Endothelial cell of umbilical vein (primary cell): ENCODE results near the gene MMRN2. TPM values are rescaled to one million over a fixed set of nuclear protein-coding genes. Genes with fewer than 3 reads are reported as not detected.

Experiments used
- BruUV-seq: library from RNA; stranded (reverse); fragments of 400-500 nt; replicated peaks from 2 replicates; lab custom pipeline; 2021; lab: Mats Ljungman, UMichigan
- CTCF ChIA-PET: fragments of 300-600, 350-600 bp; sonication (Branson Sonifier 250); formaldehyde crosslinking; loops from one replicate; lab custom pipeline; 2021; ENCODE audit warnings: antibody characterized with exemption, inconsistent platforms; lab: Charles Lee
- POLR2A ChIA-PET: fragments of 300-600, 350-600 bp; sonication (Branson Sonifier 250); formaldehyde crosslinking; loops from one replicate; lab custom pipeline; 2021; ENCODE audit warnings: antibody characterized with exemption, inconsistent platforms; lab: Charles Lee
- DNase-seq: peaks from one replicate; pipeline ENCODE4 v3.0.0-alpha.2; 2011; ENCODE audit warnings: low read depth, low spot score
- FAIRE-seq: peaks from 2 replicates; lab custom pipeline; 2011; peaks lifted over from hg19 to GRCh38; lab: Jason Lieb, UNC
- H2AFZ ChIP-seq: 2 replicates; pipeline ENCODE4 v1.6.0; 2012; ENCODE audit warnings: low read depth, low read length, control low read depth, inconsistent platforms
- H3K27ac ChIP-seq: 2 replicates; pipeline ENCODE4 v1.5.1; 2011; ENCODE audit warnings: low read depth, mild to moderate bottlenecking, control low read depth, low read length, moderate library complexity; ENCODE audit not compliant: insufficient read depth
- H3K27me3 ChIP-seq, 2 experiments: 2 replicates each; pipeline versions ENCODE4 v1.6.0 to v1.6.1; 2011; ENCODE audit warnings: low read length in 2 of 2, mixed read lengths in 1 of 2; ENCODE audit not compliant: control insufficient read depth in 2 of 2, insufficient read depth in 2 of 2
- H3K36me3 ChIP-seq, 2 experiments: 2 replicates in 1 of 2; 3 replicates in 1 of 2; pipeline ENCODE4 v1.5.1; 2011; ENCODE audit warnings: low read length in 2 of 2, mild to moderate bottlenecking in 1 of 2, moderate library complexity in 1 of 2; ENCODE audit not compliant: control insufficient read depth in 2 of 2, insufficient read depth in 2 of 2; ENCODE audit errors: extremely low read depth in 1 of 2
- H3K4me1 ChIP-seq: 3 replicates; pipeline ENCODE4 v1.5.1; 2011; ENCODE audit warnings: mild to moderate bottlenecking, low read length; ENCODE audit not compliant: control insufficient read depth, insufficient read depth; ENCODE audit errors: extremely low read depth
- H3K4me2 ChIP-seq: 2 replicates; pipeline ENCODE4 v1.6.1; 2011; ENCODE audit warnings: low read length, control low read depth, mixed read lengths; ENCODE audit not compliant: insufficient read depth
- H3K4me3 ChIP-seq, 3 experiments: fragments of 200-600 bp in 1 of 3; sonication (generic), shearing (Covaris generic) in 1 of 3; replicated peaks in 1 of 3; 2 replicates each; pipeline ENCODE4 v1.5.1; 2011 to 2016; ENCODE audit warnings: control low read depth in 3 of 3, low read length in 3 of 3, mild to moderate bottlenecking in 2 of 3, inconsistent platforms in 1 of 3, low read depth in 1 of 3, moderate library complexity in 1 of 3; ENCODE audit not compliant: insufficient read depth in 1 of 3
- H3K79me2 ChIP-seq: 2 replicates; pipeline ENCODE4 v1.6.0; 2012; ENCODE audit warnings: low read length, inconsistent platforms; ENCODE audit not compliant: control insufficient read depth, insufficient read depth
- H3K9ac ChIP-seq: replicated peaks from 2 replicates; pipeline ENCODE3; 2011; ENCODE audit warnings: low read length, control low read depth; ENCODE audit not compliant: insufficient read depth; ENCODE audit errors: extremely low read depth
- H3K9me1 ChIP-seq: replicated peaks from 3 replicates; pipeline ENCODE4 v1.6.0; 2011; ENCODE audit warnings: mild to moderate bottlenecking, low read length; ENCODE audit not compliant: control insufficient read depth, insufficient read depth; ENCODE audit errors: extremely low read depth
- H3K9me3 ChIP-seq: replicated peaks from 2 replicates; pipeline ENCODE4 v1.5.1; 2012; ENCODE audit warnings: low read length, inconsistent platforms; ENCODE audit not compliant: control insufficient read depth, insufficient read depth
- H4K20me1 ChIP-seq: replicated peaks from 2 replicates; pipeline ENCODE3; 2011; ENCODE audit warnings: mild to moderate bottlenecking, low read length; ENCODE audit not compliant: control insufficient read depth, insufficient read depth; ENCODE audit errors: extremely low read depth
- EZH2 ChIP-seq: IDR thresholded peaks from 2 replicates; pipeline ENCODE4 v1.6.1; 2012; ENCODE audit warnings: borderline replicate concordance, low read depth, mild to moderate bottlenecking, moderate library complexity, low read length, inconsistent platforms; ENCODE audit not compliant: severe bottlenecking
- FOS ChIP-seq: IDR thresholded peaks from 2 replicates; pipeline ENCODE4 v1.6.1; 2011; ENCODE audit warnings: mild to moderate bottlenecking, low read length, moderate library complexity, borderline replicate concordance; ENCODE audit not compliant: insufficient read depth
- GATA2 ChIP-seq: IDR thresholded peaks from 2 replicates; pipeline ENCODE4 v1.7.0; 2011; ENCODE audit warnings: low read depth, mild to moderate bottlenecking, moderate library complexity, mixed read lengths, low read length; ENCODE audit not compliant: insufficient read length, insufficient read depth
- JUN ChIP-seq: IDR thresholded peaks from 2 replicates; pipeline ENCODE4 v1.6.1; 2011; ENCODE audit warnings: borderline replicate concordance, low read depth; ENCODE audit not compliant: insufficient read length, insufficient read depth
- MYC ChIP-seq: IDR thresholded peaks from one replicate; pipeline ENCODE4 v1.6.1; 2011; ENCODE audit warnings: mild to moderate bottlenecking, low read depth, low read length
- POLR2A ChIP-seq: IDR thresholded peaks from 2 replicates; pipeline ENCODE4 v1.6.1; 2012; ENCODE audit warnings: low read depth, mild to moderate bottlenecking, control low read depth, low read length
- POLR2AphosphoS5 ChIP-seq: IDR thresholded peaks from 2 replicates; pipeline ENCODE4 v1.6.1; 2012; ENCODE audit warnings: low read depth, mild to moderate bottlenecking, control low read depth, low read length, moderate library complexity; ENCODE audit not compliant: insufficient read depth
- dilution Hi-C: fragments of 300-500 bp; cut with MboI; formaldehyde crosslinking; loops from one replicate; pipeline ENCODE4 v1.15.0; 2019; ENCODE audit warnings: low sequenced_read_pairs; ENCODE audit not compliant: extremely low pct_ligation_motif_present
- intact Hi-C: fragments of 100-400 bp; cut with micrococcal nuclease; formaldehyde crosslinking; loops from one replicate; pipeline ENCODE4 v1.10.0; 2022
- polyA plus RNA-seq, 4 experiments: library from polyadenylated mRNA; depleted of rRNA in 3 of 4; stranded (reverse) in 3 of 4; unstranded in 1 of 4; fragments of >200 nt; gene quantifications; 2 replicates each; pipeline versions ENCODE4 v1.2.1 to v1.2.3, GENCODE V29; 2011 to 2012; ENCODE audit warnings: missing spikeins in 1 of 4
- total RNA-seq: library from RNA; stranded (reverse); gene quantifications from 2 replicates; pipeline ENCODE4 v1.2.3, GENCODE V29; 2021
- TF ChIP-seq, protein P1 (sequence below), 2 donors: IDR thresholded peaks; 1 replicate in 1 of 2; 2 replicates in 1 of 2; pipeline ENCODE4 v1.5.1; 2011; ENCODE audit warnings: low read length in 2 of 2, mild to moderate bottlenecking in 2 of 2, moderate library complexity in 2 of 2, control low read depth in 1 of 2, inconsistent platforms in 1 of 2, low read depth in 1 of 2; ENCODE audit not compliant: insufficient read depth in 1 of 2; ENCODE audit errors: extremely low read depth in 1 of 2
- TF ChIP-seq, protein P2 (sequence below): IDR thresholded peaks from 2 replicates; pipeline ENCODE4 v1.6.1; 2011; ENCODE audit not compliant: insufficient read depth, insufficient read length

Gene MMRN2
- total and polyA plus RNA-seq, 2 donors (not counting 3 experiments of a cell fraction or from before 2014, with no cell fraction given), result 154 to 169 TPM

DNA sequence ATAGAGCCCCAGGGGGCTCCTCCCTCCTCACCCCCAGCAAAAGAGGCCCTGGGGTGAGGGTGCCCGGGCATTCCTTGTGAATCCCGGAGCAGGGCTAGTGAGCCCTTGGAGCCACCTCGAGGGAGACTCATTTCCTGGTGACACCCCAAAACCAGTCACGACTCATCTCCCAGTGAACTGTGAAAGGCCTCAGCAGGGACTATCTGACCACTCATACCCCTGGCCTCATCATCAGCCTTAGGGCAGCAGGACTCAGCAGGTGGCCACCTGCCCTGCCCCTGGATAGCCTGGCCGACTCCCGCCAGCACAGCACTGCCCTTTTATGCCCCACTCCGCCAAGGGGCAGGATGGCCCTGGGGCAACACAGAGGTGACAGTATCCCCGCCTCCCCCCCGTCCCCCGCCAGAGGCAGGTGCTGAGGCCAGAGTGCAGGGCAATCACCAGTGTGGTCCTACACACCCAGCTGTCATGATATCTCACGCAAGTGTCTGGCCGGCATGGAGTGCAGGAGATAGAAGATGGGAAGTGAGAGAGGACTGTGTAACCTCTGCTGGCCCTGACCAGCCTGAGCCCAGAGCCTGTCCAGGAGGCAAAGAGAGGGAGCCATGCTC, 4.2 kb upstream of the MMRN2 start:
- intact Hi-C loops (no loop called here), dilution Hi-C loops (no loop called here)
- Histone ChIP-seq H3K79me2 (peaks cover 15% of the 10 kb centered on the region), H3K36me3 (no peaks in the 10 kb centered on the region), H3K9me3 (no peaks in the 10 kb centered on the region), H3K27me3 (no peaks in the 10 kb centered on the region), H3K4me2 (no peak overlapping the region), H3K4me3 (no peak overlapping the region), H3K4me1 (peaks cover 42% of the 10 kb centered on the region), H4K20me1 (no peaks in the 10 kb centered on the region), H3K9me1 (no peaks in the 10 kb centered on the region), H3K9ac (no peak overlapping the region), H3K27ac (no peak overlapping the region), H2AFZ (no peak overlapping the region)
- CTCF ChIA-PET, result interaction anchor here (1.7 to 8.7 kb wide), 3 partner anchors 8 to 20 kb away, joined by 23 to 325 read pairs (median 189); no protein-coding TSS in a partner anchor
- POLR2A ChIA-PET, result interaction anchor here (1.0 kb wide), 1 partner anchor 8 kb away, joined by 3 read pairs; no protein-coding TSS in a partner anchor
- TF ChIP-seq FOS (no peak), POLR2AphosphoS5 (no peak), GATA2 (no peak), JUN (no peak), EZH2 (no peak), MYC (no peak), POLR2A (no peak)
- TF ChIP-seq, protein P1, sequence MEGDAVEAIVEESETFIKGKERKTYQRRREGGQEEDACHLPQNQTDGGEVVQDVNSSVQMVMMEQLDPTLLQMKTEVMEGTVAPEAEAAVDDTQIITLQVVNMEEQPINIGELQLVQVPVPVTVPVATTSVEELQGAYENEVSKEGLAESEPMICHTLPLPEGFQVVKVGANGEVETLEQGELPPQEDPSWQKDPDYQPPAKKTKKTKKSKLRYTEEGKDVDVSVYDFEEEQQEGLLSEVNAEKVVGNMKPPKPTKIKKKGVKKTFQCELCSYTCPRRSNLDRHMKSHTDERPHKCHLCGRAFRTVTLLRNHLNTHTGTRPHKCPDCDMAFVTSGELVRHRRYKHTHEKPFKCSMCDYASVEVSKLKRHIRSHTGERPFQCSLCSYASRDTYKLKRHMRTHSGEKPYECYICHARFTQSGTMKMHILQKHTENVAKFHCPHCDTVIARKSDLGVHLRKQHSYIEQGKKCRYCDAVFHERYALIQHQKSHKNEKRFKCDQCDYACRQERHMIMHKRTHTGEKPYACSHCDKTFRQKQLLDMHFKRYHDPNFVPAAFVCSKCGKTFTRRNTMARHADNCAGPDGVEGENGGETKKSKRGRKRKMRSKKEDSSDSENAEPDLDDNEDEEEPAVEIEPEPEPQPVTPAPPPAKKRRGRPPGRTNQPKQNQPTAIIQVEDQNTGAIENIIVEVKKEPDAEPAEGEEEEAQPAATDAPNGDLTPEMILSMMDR (IDR thresholded peaks at IDR 0.05; ENCODE audit: extremely low read depth in 1 of 2, insufficient read depth in 1 of 2, low read depth in 1 of 2, low read length in 2 of 2), result no peak
- TF ChIP-seq, protein P2, sequence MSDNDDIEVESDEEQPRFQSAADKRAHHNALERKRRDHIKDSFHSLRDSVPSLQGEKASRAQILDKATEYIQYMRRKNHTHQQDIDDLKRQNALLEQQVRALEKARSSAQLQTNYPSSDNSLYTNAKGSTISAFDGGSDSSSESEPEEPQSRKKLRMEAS, result no peak
- no peak for DNase-seq
- no TSS peak for BruUV-seq
- no peak for FAIRE-seq
